Measurements from ENCODE around the gene CHRNE.

GRCh38 chr17:4862720-4863119 is 40.2 kb downstream of the CHRNE start:
- TF ChIP-seq CTCF (conservative IDR thresholded peaks at IDR 0.05; ENCODE audit: low read length) (no peak), EZH2phosphoT487 (IDR thresholded peaks at IDR 0.05; ENCODE audit: borderline replicate concordance) (no peak)
